HG02981 (cell line): ENCODE data around the gene DIS3L2.
"Not testable (repeated sequence)": the region's sequence is repeated elsewhere in the genome, so short reads cannot be mapped to it uniquely, and the experiment has no call there.

Source experiments
- ATAC-seq: cut with Tn5 transposase; IDR thresholded peaks from one replicate; pipeline ENCODE4 v1.9.1; 2021; ENCODE audit warnings: mild to moderate bottlenecking, moderate library complexity; ENCODE audit not compliant: unreplicated experiment

The DIS3L2 gene

DNA sequence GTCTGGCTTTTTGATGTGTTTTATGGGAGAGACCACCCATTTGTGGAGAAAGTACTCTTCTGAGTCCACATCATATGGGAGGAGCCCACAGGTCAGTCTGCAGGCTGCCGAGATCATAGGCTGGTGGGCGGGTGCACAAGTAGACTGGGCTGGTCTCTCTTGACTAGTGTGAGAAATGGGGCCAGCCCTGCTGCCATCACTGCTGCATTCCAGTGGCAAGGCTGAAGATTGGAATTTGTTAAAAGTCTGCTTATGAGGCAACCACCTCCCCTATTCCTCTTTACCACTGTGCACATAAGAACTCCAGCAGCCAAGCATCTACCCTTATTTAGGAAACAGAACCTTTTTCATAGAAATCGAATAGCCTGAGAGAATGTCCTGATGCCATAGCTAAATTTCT, 200.7 kb downstream of the DIS3L2 start:
- ATAC-seq: no peak

DNA sequence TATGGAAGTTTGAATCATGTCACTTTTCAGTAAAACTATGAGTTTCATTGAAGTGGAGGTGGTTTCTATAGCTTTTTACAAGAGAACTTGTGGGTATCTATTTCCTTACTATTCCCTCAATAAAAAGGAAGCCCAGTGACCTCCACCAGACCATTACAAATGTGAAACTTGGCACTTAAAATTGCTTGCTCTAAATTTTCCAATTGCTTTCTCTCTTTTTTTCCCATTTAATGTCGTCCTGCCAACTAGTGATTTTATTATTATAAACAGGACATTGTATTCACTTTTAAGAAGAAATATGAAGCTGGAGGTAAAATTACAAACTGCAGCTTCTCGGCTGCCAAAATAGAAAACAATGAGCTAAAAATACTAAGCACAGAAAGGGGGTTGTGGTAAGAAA, 208.9 kb downstream of the DIS3L2 start:
- ATAC-seq: no peak

DNA sequence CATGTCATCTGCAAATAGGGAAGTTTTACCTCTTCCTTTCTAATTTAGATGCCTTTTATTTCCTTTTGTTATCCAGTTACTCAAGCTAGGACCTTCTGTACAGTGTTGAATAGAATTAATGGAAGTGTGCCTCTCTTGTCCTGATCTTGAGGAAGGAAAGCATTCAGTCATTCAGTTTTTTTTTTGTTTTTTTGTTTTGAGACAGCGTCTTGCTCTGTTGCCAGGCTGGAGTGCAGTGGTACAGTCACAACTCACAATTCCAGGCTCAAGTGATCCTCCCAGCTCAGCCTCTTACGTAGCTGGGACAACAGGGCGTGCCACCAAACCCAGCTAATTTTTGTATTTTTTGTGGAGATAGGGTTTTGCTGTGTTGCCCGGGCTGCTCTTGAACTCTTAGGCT, 213.1 kb downstream of the DIS3L2 start:
- no peak for ATAC-seq

DNA sequence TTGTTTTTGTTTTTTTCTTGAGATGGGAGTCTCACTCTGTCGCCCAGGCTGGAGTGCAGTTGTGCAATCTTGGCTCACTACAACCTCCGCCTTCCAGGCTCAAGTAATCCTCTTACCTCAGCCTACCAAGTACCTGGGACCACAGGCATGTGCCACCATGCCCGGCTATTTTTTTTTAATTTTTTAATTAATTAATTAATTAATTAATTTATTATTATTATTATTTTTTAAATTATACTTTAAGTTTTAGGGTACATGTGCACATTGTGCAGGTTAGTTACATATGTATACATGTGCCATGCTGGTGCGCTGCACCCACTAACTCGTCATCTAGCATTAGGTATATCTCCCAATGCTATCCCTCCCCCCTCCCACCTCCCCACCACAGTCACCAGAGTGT, 215.1 kb downstream of the DIS3L2 start:
- not testable (repeated sequence) for ATAC-seq

DNA sequence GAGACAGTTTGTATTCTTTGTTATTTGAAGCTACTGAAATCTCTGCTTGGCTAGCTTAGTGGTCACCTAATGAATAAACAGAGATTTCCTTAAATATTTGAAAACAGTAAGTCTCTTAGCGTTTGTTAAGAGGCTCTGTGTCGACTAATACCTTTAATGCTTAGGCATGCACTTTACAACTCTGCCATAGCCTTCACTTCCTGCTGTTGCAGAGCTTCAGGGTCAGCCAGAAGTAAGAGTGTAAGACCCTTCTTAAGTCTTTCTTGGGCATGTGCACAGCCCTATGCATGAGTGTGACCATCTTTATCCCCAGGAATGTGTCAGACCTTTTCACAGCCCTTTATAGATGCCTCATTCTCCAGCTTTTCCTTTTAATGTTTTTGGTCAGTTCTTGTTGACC, 221.8 kb downstream of the DIS3L2 start:
- ATAC-seq: no peak

DNA sequence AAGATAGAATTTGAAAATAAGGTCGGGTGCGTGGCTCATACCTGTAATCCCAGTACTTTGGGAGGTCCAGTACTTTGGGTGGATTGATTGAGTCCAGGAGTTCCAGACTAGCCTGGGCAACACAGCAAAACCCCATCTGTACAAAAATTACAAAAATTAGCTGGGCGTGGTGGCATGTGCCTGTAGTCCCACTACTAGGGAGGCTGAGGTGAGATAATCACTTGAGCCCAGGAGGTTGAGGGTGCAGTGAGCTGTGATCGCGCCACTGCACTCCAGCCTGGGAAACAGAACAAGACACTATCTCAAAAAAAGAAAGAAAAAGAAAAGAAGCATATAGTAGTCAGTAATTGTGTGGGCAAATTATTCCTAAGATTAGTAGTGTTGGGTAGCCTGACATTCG, 222.8 kb downstream of the DIS3L2 start:
- no peak for ATAC-seq

DNA sequence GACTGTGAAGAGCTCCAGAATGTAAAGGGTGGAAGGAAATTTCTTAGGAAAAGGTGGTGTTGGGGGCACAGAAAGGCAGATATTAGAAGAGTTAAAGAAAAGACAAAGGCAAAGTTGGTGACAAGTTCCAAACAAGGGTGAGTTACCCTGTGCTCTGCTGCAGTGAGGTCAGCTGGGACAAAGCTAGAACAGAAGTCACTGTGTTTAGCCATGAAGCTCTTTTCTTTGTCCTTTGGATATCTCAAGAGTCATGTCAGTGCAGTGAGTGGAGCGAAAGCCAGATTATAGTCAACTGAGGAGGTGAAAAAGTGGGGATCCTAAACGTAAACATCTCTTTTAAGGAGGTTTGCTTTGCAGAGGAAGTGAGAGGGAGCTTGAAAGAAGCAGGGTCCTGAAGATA, 229.3 kb downstream of the DIS3L2 start:
- no peak for ATAC-seq

DNA sequence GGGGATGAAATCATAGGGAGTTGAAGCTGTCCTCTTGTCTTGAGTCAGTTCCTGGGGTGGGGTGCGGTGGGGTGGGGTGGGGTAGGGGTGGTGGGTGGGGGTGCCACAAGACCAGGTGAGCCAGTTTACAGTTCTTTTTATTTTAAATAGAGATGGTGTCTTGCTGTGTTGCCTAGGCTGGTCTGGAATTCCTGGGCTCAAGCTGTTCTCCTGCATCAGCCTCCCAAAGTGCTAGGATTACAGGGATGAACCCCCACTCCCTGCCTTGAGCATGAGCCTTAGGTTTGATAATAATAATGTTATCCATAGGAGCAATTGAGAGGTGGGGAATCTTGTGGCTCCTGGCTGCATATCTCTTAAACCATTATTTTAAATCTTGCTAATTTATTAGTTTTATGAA, 234.0 kb downstream of the DIS3L2 start:
- ATAC-seq: no peak

DNA sequence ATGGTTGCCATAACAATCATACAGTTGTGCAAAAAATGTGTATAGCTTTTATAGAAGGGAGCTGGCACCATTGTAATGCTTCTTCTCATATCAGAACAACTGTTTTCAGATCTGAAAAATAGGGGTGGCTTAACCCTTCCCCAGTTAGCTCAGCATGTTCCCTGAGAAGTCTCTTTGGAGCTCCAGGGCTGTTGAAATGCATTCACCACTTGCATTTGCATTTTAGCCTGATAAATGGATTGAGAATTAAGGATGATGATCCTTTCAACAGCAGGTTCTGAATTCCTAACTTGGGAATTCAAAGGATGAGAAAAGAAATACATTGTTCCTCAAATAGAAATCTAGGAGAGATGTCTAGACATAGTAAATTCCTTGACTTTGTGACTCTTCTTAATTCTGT, 235.3 kb downstream of the DIS3L2 start:
- ATAC-seq: no peak

DNA sequence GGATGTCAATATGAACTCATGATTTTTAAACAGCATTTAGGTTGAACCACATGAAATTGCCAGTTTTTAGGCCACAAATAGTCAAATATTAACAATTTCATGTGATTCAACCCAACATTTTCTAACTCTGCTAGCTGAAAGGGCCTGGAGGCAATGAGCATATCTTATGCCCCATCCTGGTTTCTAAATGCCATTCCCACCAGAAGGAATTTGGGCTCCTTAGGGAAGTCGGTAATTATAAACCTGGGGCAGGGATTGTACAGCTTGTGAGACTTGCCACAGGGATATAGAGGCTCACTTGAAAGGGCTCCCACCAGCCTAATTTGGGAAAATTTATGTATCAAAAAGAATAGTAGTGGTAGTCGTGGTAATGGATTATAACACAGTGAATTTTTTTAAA, 238.7 kb downstream of the DIS3L2 start:
- ATAC-seq: no peak

DNA sequence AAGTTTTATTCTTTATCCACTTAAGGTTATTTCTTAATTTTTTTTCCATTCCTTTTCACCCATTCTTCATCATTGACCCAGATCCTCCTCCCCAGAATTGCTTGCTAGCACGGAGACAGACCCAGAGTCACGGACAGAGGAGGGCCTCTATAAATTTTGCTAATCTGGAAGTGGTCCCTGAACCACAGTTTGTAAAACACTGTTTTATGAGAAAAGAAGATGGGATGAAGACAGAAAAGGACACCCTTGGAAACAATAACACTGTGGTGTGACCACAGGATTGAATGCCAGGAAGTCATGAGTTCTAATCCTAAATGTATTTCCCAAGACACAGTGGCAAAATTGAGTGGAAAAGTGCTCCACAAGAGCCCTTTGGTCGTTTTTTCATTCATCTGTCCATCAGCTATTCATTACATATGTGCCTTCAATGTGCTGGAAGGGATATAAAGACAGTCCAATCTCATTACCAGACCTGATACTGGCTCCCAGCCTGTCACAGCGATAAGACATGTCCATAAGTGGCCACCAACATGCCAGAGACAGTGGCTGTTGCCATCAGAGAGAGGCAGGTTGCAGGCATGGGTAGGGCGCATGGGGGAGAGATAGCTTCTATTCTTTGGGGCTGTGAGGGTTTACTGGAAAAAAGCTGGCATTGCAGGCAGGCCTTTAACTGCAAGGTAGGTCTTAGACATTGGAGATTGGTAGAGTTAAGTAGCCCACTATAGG, 241.8 kb downstream of the DIS3L2 start:
- ATAC-seq: no peak

DNA sequence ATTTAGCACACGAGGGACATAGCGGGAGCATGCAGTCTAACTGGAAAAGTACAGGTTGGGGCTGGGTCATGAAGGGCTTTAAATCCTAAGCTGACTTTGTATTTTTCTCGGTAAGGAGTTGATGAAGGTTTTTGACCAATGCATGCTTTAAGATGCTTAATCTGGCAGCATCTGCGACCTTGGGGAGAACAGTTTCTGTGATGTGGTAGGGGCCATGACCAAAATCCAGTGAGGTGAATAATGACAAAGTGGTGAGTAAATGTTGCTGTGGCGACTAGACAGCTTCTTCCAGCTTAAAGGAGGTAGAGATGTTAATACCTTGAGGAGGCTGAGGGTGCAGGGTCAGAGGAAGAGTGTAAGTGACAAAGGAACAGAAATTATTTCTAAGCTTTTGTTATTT, 242.4 kb downstream of the DIS3L2 start:
- ATAC-seq: no peak

DNA sequence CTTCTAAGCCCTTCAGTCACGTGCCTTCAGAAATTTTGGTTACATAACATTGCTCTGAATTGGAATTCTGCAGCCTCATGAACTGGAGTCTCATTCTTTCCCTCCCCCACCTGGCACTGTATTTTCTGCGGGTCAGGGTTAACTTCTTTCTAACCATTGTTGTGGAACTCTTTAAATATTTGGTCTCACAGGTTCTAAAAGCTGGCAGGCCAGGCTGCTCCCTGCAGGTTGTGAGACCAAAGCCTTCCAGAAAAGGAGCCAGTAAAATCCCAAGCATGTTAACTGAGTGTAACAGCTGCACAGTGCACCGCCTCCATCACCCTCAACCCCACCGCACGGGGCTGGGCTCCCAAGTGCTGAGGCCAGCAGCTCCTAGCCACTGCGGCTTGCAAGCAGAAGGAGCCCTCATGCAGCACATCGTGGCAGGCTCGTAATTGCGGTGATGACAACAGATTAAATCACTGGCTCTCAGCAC, 243.0 kb downstream of the DIS3L2 start:
- no peak for ATAC-seq

DNA sequence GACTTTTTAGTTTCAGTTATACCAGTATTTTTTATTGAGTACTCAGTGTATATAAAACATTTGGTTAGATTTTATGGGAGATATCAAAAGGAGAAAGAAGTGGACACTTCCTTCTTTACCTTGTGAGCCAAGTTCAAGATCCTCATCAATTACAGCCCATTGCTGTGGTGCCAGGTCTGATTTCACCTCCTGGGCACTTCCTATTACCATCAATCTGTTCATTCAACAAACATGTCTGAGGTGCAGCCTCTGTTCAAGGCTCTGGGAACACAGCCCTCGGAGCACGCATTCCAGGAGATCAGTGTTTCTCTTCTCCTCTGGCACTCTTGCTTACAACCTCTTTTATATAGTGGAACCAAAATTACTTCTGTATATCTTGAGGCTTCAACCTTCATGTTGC, 245.7 kb downstream of the DIS3L2 start:
- ATAC-seq: no peak

DNA sequence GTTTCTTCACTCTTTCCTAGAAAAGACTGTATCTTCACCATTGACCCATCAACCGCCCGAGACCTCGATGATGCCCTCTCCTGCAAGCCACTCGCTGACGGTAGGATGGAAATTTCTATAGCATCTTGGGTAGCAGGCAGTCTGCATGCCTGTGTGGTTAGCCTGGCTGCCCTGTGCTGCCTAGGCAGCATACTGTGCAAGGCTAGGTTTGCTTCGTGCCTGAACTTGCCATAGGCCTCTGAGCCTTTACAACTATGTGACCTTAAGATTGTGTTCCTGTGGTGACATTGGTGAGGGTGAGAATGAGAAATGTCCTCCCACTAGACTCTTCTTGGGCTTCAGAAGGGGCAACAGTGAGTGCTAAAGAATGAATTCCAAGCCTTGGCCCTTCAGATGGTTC, 248.8 kb downstream of the DIS3L2 start:
- ATAC-seq: no peak

DNA sequence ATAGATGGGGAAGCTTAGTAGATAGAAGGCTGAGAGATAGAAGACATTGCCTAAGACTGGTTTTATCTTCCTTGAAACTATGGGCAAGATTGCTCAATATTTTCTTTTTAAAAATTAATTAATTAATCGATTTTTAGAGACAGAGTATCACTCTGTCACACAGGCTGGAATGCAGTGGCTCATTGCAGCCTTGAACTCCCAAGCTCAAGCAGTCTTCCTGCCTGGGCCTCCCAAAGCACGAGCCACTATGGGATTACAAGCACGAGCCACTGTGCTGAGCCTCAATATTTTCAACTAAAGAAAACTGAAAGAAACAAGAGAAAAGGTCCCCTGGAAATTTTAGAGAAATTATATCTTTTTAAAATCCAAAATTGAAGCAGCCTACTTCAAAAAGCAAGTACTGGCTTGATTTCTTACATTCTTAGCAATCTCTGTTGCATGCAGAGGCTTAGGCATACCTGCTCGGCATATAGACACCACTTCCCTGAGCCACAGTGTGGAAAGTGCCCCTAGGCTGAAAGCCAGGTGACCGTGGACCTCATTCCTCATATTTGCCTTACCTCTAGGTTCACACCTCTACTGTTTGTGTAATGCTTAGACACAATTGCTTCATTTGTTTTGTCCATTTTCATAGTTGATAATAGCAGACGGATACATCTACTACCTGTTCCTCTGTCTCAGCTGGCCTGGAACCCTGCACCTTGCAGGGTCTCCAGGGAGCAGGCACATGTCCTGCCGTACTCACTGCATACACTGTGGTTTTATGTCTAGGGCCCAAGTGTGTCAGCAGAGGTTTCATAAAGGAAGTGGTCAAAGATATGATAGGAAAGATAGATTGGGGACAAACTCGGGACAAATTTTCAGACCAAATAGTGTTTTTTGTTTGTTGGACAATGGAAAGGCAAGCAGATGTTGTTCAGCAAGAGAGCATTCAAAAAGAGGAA, 250.5 kb downstream of the DIS3L2 start:
- ATAC-seq: no peak

DNA sequence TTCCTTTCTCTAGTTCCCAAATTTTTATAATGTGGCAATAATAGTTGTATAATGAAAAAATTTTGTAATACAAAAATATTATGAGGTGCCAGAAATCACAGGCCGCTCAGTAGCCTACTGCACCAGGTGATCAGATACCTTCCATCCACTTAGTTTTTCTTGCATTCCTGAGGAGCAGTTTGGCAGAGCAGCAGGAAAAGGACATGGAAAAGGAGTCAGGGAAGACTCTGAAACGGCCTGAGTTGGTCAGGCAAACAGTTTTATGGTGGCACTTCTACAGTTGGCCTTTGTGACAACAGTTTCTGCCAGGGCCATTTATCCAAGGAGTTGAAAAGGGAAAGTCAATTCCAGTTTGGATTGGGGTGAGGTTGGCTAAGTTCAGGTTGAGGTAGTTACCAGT, 251.7 kb downstream of the DIS3L2 start:
- no peak for ATAC-seq

DNA sequence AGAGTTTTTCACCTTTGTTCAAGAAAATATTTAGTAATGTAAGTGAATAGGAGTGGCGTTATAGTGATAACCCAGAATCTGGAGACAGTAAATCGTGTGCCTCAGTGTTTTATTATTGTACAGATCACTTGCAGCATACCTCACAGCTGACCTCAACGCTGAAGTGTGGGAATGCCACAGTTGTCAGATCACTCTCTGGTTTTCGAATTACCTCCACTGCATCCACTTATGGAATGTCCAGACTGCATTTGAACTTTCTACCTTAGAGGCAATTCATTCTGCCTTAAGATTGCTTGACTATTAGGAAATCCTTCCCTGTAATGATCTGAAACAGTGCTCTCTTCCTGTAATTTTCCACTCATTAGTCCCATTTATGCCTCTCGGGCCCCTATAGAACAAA, 252.5 kb downstream of the DIS3L2 start:
- ATAC-seq: no peak

DNA sequence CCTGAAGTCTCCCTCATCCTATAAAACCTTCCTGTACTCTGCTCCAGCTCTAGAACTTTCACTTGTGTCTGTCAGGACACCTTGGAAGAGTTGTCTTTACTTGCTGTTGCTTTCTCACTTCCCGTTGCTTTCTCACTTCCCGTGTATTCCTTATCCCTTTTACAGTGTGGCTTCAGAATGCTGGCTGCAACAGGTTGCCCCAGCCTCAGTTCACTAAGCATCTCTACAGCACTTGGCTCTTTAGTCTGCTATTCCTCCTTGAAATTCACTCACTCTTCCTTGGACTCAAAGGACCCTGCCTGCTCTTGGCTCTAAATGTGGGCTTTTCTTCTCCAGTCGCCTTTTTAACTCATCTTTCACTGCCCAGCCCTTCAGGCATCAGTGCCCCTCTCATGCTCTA, 254.5 kb downstream of the DIS3L2 start:
- no peak for ATAC-seq

DNA sequence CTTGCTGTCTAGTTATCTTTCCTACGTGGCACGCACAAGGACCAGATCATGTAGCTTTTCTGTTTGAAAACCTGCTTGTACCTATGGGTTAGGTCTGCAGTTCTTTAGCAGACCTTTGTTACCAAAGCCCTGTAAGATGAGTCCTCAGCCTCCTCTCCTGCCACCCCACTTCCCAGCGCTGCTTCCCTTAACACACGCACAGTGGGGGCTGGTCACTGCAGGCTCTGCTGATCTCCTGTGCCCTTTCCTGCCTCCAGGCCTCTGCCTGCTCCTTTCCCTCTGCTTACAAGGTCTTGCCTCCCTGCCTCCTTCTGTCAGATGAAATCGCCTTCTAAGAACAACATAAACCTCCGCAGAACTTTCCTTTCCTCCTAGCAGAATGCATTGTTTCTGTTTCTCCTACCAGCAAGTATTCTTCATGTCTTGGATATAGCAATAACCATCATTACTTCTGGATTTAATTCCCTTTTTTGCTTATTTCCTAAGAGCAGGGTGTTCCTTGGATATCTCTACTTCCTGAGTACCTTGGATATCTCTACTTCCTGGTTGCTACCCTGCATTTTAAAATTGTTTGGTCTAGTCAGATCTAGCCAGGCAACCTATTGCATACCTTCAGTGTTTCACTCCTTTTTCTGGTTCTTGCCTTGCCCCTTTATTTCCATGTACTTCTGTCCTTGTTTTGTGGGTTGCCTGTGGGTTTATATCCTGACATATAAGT, 257.4 kb downstream of the DIS3L2 start:
- ATAC-seq: no peak

DNA sequence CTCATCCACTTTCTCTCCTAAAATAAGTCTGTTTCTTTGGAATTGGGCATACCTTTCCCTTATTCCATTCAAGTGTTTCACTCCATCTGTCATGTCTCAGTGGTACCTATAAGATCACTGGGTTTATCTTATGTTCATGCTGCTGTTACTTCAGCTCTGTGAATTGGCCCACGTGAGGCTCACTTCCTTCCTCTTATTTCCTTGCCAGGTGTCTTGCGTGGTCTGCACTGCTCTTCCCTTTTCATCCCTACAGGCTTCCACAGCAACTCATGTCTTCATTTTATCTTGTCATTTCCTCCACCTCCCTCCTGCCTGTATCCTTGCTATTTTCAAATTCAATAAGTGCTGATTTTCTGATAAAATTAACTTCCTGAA, 258.0 kb downstream of the DIS3L2 start:
- no peak for ATAC-seq

DNA sequence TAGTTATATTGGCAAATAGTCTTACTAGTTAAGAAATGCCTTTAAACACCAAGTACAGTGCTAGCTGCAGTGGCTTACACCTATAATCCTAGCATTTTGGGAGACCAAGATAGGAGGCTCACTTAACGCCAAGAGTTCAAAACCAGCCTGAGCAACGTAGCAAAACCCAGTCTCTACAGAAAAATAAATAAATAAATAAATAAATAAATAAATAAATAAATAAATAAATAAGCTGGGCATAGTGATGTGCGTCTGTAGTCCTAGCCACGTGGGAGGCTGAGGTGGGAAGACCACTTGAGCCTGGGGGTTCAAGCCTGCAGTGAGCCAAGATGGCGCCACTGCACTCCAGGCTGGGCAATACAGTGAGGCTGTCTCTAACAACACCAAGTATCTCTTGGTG, 258.4 kb downstream of the DIS3L2 start:
- no peak for ATAC-seq
